ENCODE results near the gene SLC16A10.
"Not testable (repeated sequence)": the region's sequence is repeated elsewhere in the genome, so short reads cannot be mapped to it uniquely, and the experiment has no call there.

Gene SLC16A10

GRCh38 chr6:111189666-111190210 lies 102.4 kb downstream of the SLC16A10 start:
- not testable (repeated sequence) for DNase-seq

- no peak for DNase-seq
Observed at GRCh38 chr6:111190637-111191036, 103.3 kb downstream of the SLC16A10 start.

- not testable (repeated sequence) for DNase-seq
Observed at GRCh38 chr6:111191136-111191535, 103.8 kb downstream of the SLC16A10 start.

GRCh38 chr6:111192911-111193555 lies 105.7 kb downstream of the SLC16A10 start:
- no peak for DNase-seq

- no peak for DNase-seq
Observed at GRCh38 chr6:111195656-111196055, 108.4 kb downstream of the SLC16A10 start.

- no peak for DNase-seq
Observed at GRCh38 chr6:111198841-111199240, 111.5 kb downstream of the SLC16A10 start.

- DNase-seq = no peak
Observed at GRCh38 chr6:111199935-111200334, 112.6 kb downstream of the SLC16A10 start.

GRCh38 chr6:111200350-111201243 lies 113.3 kb downstream of the SLC16A10 start:
- no peak for DNase-seq

- DNase-seq = no peak
Observed at GRCh38 chr6:111201244-111201554, 113.9 kb downstream of the SLC16A10 start.

GRCh38 chr6:111201764-111202163 lies 114.5 kb downstream of the SLC16A10 start:
- no peak for DNase-seq

GRCh38 chr6:111203539-111203938 lies 116.2 kb downstream of the SLC16A10 start:
- not testable (repeated sequence) for DNase-seq

GRCh38 chr6:111204305-111204704 lies 117.0 kb downstream of the SLC16A10 start:
- no peak for DNase-seq

- DNase-seq = no peak
Observed at GRCh38 chr6:111204881-111205280, 117.6 kb downstream of the SLC16A10 start.

GRCh38 chr6:111205502-111205901 lies 118.2 kb downstream of the SLC16A10 start:
- DNase-seq = no peak

- DNase-seq = no peak
Observed at GRCh38 chr6:111207141-111207858, 120.0 kb downstream of the SLC16A10 start.

GRCh38 chr6:111208933-111209332 lies 121.6 kb downstream of the SLC16A10 start:
- no peak for DNase-seq

GRCh38 chr6:111210194-111210728 lies 123.0 kb downstream of the SLC16A10 start:
- peak; percentile 70 for DNase-seq

GRCh38 chr6:111211411-111212030 lies 124.2 kb downstream of the SLC16A10 start:
- DNase-seq = no peak

- no peak for DNase-seq
Observed at GRCh38 chr6:111212625-111213024, 125.3 kb downstream of the SLC16A10 start.

GRCh38 chr6:111215131-111215530 lies 127.8 kb downstream of the SLC16A10 start:
- DNase-seq = no peak

GRCh38 chr6:111219785-111220184 lies 132.5 kb downstream of the SLC16A10 start:
- DNase-seq = no peak

- DNase-seq = no peak
Observed at GRCh38 chr6:111220383-111221031, 133.2 kb downstream of the SLC16A10 start.

Data from activated CD4-positive, alpha-beta T cell treated with anti-CD3 and anti-CD28 coated beads, Interleukin-10, Interleukin-2, amounts not matched to agents 100 ng/mL and 50 ng/mL, durations not matched to agents 16 hours and 8 hours (primary cell).